HepG2 (cell line): ENCODE results near the gene MRPL2. TPM values are rescaled to one million over a fixed set of nuclear protein-coding genes. Genes with fewer than 3 reads are reported as not detected.

Experiments used
- ATAC-seq: fragments of 200-7000 bp; cut with Tn5 transposase; 3 replicates; pipeline ENCODE4 v1.9.1; 2020; ENCODE audit warnings: mild to moderate bottlenecking, moderate library complexity
- BruUV-seq: library from RNA; stranded (reverse); fragments of 400-500 nt; replicated peaks from 2 replicates; lab custom pipeline; 2021; lab: Mats Ljungman, UMichigan
- CTCF ChIA-PET: fragments of 300-600 bp; formaldehyde crosslinking; extraction: SDS; loops from one replicate; lab custom pipeline; 2021; ENCODE audit warnings: low total read pairs, inconsistent platforms, low intra/inter-chr PET ratio; lab: Yijun Ruan, JAX
- POLR2A ChIA-PET: fragments of 350-600 bp; sonication (Branson Sonifier 250); formaldehyde crosslinking; loops from one replicate; lab custom pipeline; 2020; ENCODE audit warnings: antibody characterized with exemption, inconsistent platforms; lab: Yijun Ruan, JAX
- DNase-seq: peaks from one replicate; pipeline ENCODE4 v3.0.0-alpha.2; 2015; ENCODE audit warnings: low spot score
- FAIRE-seq: peaks from 3 replicates; lab custom pipeline; 2011; peaks lifted over from hg19 to GRCh38; lab: Jason Lieb, UNC
- H2AFZ ChIP-seq: one replicate; pipeline ENCODE4 v1.6.1; 2011; ENCODE audit warnings: low read length, inconsistent platforms
- H3K27ac ChIP-seq: fragments of 300-600 bp; 3 replicates; pipeline ENCODE4 v1.8.0; 2011; ENCODE audit warnings: mixed run types, mild to moderate bottlenecking, mixed read lengths, low read length, inconsistent platforms; ENCODE audit not compliant: insufficient read depth; ENCODE audit errors: extremely low read length
- H3K27me3 ChIP-seq, 2 experiments: fragments of 200-600 bp in 1 of 2; 2 replicates in 1 of 2; 3 replicates in 1 of 2; pipeline versions ENCODE4 v1.6.0 to v1.8.0; 2011; ENCODE audit warnings: low read length in 2 of 2, mild to moderate bottlenecking in 2 of 2, moderate library complexity in 2 of 2, inconsistent platforms in 1 of 2; ENCODE audit not compliant: insufficient read depth in 2 of 2, control insufficient read depth in 1 of 2
- H3K36me3 ChIP-seq, 2 experiments: fragments of 200-600 bp in 1 of 2; replicated peaks in 1 of 2; 2 replicates in 1 of 2; 3 replicates in 1 of 2; pipeline versions ENCODE4 v1.5.1 to v1.8.0; 2011; ENCODE audit warnings: low read length in 2 of 2, inconsistent platforms in 1 of 2; ENCODE audit not compliant: insufficient read depth in 2 of 2, control insufficient read depth in 1 of 2
- H3K4me1 ChIP-seq: 2 replicates; pipeline ENCODE4 v1.5.1; 2012; ENCODE audit warnings: low read length, inconsistent platforms; ENCODE audit not compliant: insufficient read depth
- H3K4me2 ChIP-seq: 2 replicates; pipeline ENCODE4 v1.6.0; 2011; ENCODE audit warnings: low read depth, low read length, inconsistent platforms
- H3K4me3 ChIP-seq, 3 experiments: fragments of 200-600 bp in 1 of 3; sonication (generic), shearing (Covaris generic) in 1 of 3; replicated peaks in 1 of 3; 2 replicates each; pipeline ENCODE4 v1.5.1; 2011 to 2016; ENCODE audit warnings: low read length in 3 of 3, inconsistent platforms in 2 of 3, low read depth in 2 of 3, mild to moderate bottlenecking in 2 of 3, control low read depth in 1 of 3, mixed read lengths in 1 of 3; ENCODE audit not compliant: insufficient read depth in 1 of 3
- H3K79me2 ChIP-seq: one replicate; pipeline ENCODE4 v1.6.1; 2011; ENCODE audit warnings: low read length, inconsistent platforms; ENCODE audit not compliant: insufficient read depth
- H3K9ac ChIP-seq: 2 replicates; pipeline ENCODE4 v1.6.0; 2011; ENCODE audit warnings: mild to moderate bottlenecking, low read depth, low read length, inconsistent platforms; ENCODE audit not compliant: insufficient read depth
- H3K9me3 ChIP-seq: 2 replicates; pipeline ENCODE4 v1.5.1; 2012; ENCODE audit warnings: mild to moderate bottlenecking, low read length
- H4K20me1 ChIP-seq: 2 replicates; pipeline ENCODE4 v1.6.0; 2011; ENCODE audit warnings: inconsistent platforms, mild to moderate bottlenecking, low read length, moderate library complexity; ENCODE audit not compliant: insufficient read depth
- ATF5 ChIP-seq: sonication (generic); formaldehyde crosslinking; IDR thresholded peaks from 2 replicates; pipeline ENCODE4 v1.4.0; 2020; ENCODE audit warnings: mild to moderate bottlenecking, low read depth, missing genetic modification reagents
- ELF4 ChIP-seq: sonication (generic); formaldehyde crosslinking; IDR thresholded peaks from 2 replicates; pipeline ENCODE4 v1.5.0; 2020; ENCODE audit warnings: missing genetic modification reagents, mild to moderate bottlenecking, moderate library complexity, borderline replicate concordance
- IKZF1 ChIP-seq: fragments of 450-650 bp; IDR thresholded peaks from 2 replicates; pipeline ENCODE4 v1.7.1; 2016
- NFATC3 ChIP-seq: sonication (generic); formaldehyde crosslinking; IDR thresholded peaks from 2 replicates; pipeline ENCODE4 v1.5.1; 2020; ENCODE audit warnings: mild to moderate bottlenecking, missing genetic modification reagents
- NR3C1 ChIP-seq: sonication (generic); formaldehyde crosslinking; IDR thresholded peaks from 2 replicates; pipeline ENCODE4 v1.4.0; 2020; ENCODE audit warnings: missing genetic modification reagents
- PAF1 ChIP-seq: IDR thresholded peaks from 2 replicates; pipeline ENCODE4 v1.6.1; 2016; ENCODE audit warnings: missing genetic modification reagents, missing compliant biosample characterization
- POLR2A ChIP-seq, 2 experiments: IDR thresholded peaks; 2 replicates each; pipeline ENCODE4 v1.6.1; 2011; ENCODE audit warnings: low read depth in 2 of 2, low read length in 2 of 2, mild to moderate bottlenecking in 1 of 2, moderate library complexity in 1 of 2; ENCODE audit not compliant: insufficient read depth in 1 of 2
- POLR2AphosphoS2 ChIP-seq: IDR thresholded peaks from 2 replicates; pipeline ENCODE4 v1.6.1; 2011; ENCODE audit warnings: low read depth, low read length, improper control_type of control experiment
- POLR2AphosphoS5 ChIP-seq: IDR thresholded peaks from 2 replicates; pipeline ENCODE4 v1.6.1; 2012; ENCODE audit warnings: low read depth, low read length
- RBFOX2 ChIP-seq: fragments of 200-400 bp; formaldehyde crosslinking; IDR thresholded peaks from 2 replicates; pipeline ENCODE4 v1.6.1; 2017; ENCODE audit warnings: low read depth, mild to moderate bottlenecking, low read length
- RFX1 ChIP-seq: fragments of 450-650 bp; IDR thresholded peaks from 2 replicates; pipeline ENCODE4 v1.6.1; 2017
- ZFY ChIP-seq: sonication (generic); formaldehyde crosslinking; IDR thresholded peaks from 2 replicates; pipeline ENCODE4 v1.4.0; 2020; ENCODE audit warnings: missing genetic modification reagents
- WGBS: methylation state at CpG from one replicate; pipeline ENCODE4 v1.1.6; 2017; ENCODE audit warnings: low lambda C conversion rate; 5-methylcytosine and 5-hydroxymethylcytosine counted together
- in situ Hi-C: cut with HindIII; loops from 2 replicates; pipeline ENCODE4 v1.10.0; 2017; ENCODE audit warnings: low pct_unique_long_range_greater_than_20kb; ENCODE audit not compliant: extremely low pct_ligation_motif_present
- intact Hi-C: fragments of 100-400 bp; cut with micrococcal nuclease; formaldehyde crosslinking; loops from one replicate; pipeline ENCODE4 v1.10.0; 2022; ENCODE audit not compliant: unreplicated experiment
- polyA plus RNA-seq, 8 experiments: library from polyadenylated mRNA; depleted of rRNA in 3 of 8; stranded (reverse) in 7 of 8; unstranded in 1 of 8; fragments of >200 nt; fragmentation: Illumina TruSeq in 4 of 8; extraction: Trizol in 4 of 8; gene quantifications; 2 replicates each; pipeline versions ENCODE4 v1.2.1 to v1.2.3, GENCODE V29; 2011 to 2016; ENCODE audit warnings: low read depth in 4 of 8, missing spikeins in 1 of 8, mixed read lengths in 1 of 8; ENCODE audit not compliant: insufficient read depth in 1 of 8
- total RNA-seq, 5 experiments: library from RNA; depleted of rRNA; stranded (reverse); fragments of >200 nt; fragmentation: Illumina TruSeq; extraction: Trizol; gene quantifications; 2 replicates each; pipeline ENCODE4 v1.2.3, GENCODE V29; 2016; ENCODE audit warnings: low read depth in 1 of 5
- TF ChIP-seq, protein P1 (sequence below): sonication (generic); formaldehyde crosslinking; IDR thresholded peaks from 2 replicates; pipeline ENCODE4 v1.4.0; 2020; ENCODE audit warnings: mild to moderate bottlenecking, missing genetic modification reagents

The MRPL2 gene
- total and polyA plus RNA-seq, 2 of the 13 experiments (the other 11 are each of a cell fraction or from before 2014, with no cell fraction given) = 56.8 to 65.6 TPM

GRCh38 chr6:43033496-43034189 lies 25.6 kb downstream of the MRPL2 start:
- 100% methylated on average over 2 of the region's 2 CpGs for WGBS
- ChIA-PET POLR2A (interaction anchor here (1.9 to 5.2 kb wide), 5 partner anchors 13 to 49 kb away, joined by 4 to 41 read pairs (median 13); partner anchors contain the start of genes CUL7, KLC4, KLHDC3 and MEA1), CTCF (no interaction called here)
- FAIRE-seq = peak; percentile 51
- Histone ChIP-seq H3K4me1 (peaks cover 12% of the 10 kb centered on the region), H2AFZ (no peak overlapping the region), H3K36me3 (peaks cover 28 to 55% of the 10 kb centered on the region in 2 experiments), H3K4me3 (no peak overlapping the region), H3K4me2 (no peak overlapping the region), H3K27me3 (no peaks in the 10 kb centered on the region), H3K27ac (no peak overlapping the region), H4K20me1 (peaks cover 3% of the 10 kb centered on the region; the same call in 1 of the 2 replicates), H3K79me2 (no peaks in the 10 kb centered on the region), H3K9ac (no peak overlapping the region), H3K9me3 (no peaks in the 10 kb centered on the region)
- TF ChIP-seq ATF5 = no peak
- 0 out of 2 replicates have a peak, but pooled peaks have one; percentile 38 for TF ChIP-seq RBFOX2
- TF ChIP-seq POLR2A (IDR thresholded peaks at IDR 0.05; ENCODE audit: insufficient read depth in 1 of 2, low read depth in 2 of 2, low read length in 2 of 2) = 0 out of 4 replicates have a peak, but pooled peaks of 1 of the 2 experiments have one; percentile 33
- no peak for TF ChIP-seq RFX1
- intact Hi-C loops (no loop called here), in situ Hi-C loops (no loop called here)
- DNase-seq = no peak
- BruUV-seq = TSS peak; percentile 33
- ATAC-seq = no peak

GRCh38 chr6:43032326-43032725 lies 26.9 kb downstream of the MRPL2 start:
- Histone ChIP-seq H3K27ac (no peak overlapping the region), H3K9me3 (no peaks in the 10 kb centered on the region), H3K4me3 (no peak overlapping the region), H3K9ac (no peak overlapping the region), H3K36me3 (peaks cover 27 to 54% of the 10 kb centered on the region in 2 experiments), H4K20me1 (peaks cover 3% of the 10 kb centered on the region; the same call in 1 of the 2 replicates), H3K4me1 (peaks cover 12% of the 10 kb centered on the region), H3K27me3 (no peaks in the 10 kb centered on the region), H3K79me2 (no peaks in the 10 kb centered on the region), H3K4me2 (no peak overlapping the region), H2AFZ (no peak overlapping the region)
- intact Hi-C loops = no loop called here
- no peak for FAIRE-seq
- in situ Hi-C loops = no loop called here
- CTCF ChIA-PET = no interaction called here
- ATAC-seq = no peak
- TF ChIP-seq PAF1 (CRISPR knock-in tag) (no peak), POLR2AphosphoS5 (0 out of 2 replicates have a peak, but pooled peaks have one; percentile 21), ZFY (CRISPR knock-in tag) (peak; percentile 21; the same call in 1 of the 2 replicates), IKZF1 (no peak), NFATC3 (CRISPR knock-in tag) (no peak), POLR2AphosphoS2 (0 out of 2 replicates have a peak, but pooled peaks have one; percentile 2), ELF4 (CRISPR knock-in tag) (no peak), NR3C1 (CRISPR knock-in tag) (no peak)
- TF ChIP-seq, protein P1, sequence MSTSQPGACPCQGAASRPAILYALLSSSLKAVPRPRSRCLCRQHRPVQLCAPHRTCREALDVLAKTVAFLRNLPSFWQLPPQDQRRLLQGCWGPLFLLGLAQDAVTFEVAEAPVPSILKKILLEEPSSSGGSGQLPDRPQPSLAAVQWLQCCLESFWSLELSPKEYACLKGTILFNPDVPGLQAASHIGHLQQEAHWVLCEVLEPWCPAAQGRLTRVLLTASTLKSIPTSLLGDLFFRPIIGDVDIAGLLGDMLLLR (CRISPR knock-in tag) = no peak
- 99% methylated on average over 4 of the region's 4 CpGs for WGBS
- no peak for DNase-seq
- POLR2A ChIA-PET = interaction anchor here (1.0 to 5.2 kb wide), 5 partner anchors 11 to 28 kb away, joined by 3 to 41 read pairs (median 12); partner anchors contain the start of genes CUL7, KLC4, KLHDC3 and MEA1
- no TSS peak for BruUV-seq
